ENCODE measurements around the gene LRRN4.
A peak's percentile ranks its signal among the peaks of the same experiment; 100 is the strongest.
"Not testable (repeated sequence)": the region's sequence is repeated elsewhere in the genome, so short reads cannot be mapped to it uniquely, and the experiment has no call there.

Gene LRRN4

DNA sequence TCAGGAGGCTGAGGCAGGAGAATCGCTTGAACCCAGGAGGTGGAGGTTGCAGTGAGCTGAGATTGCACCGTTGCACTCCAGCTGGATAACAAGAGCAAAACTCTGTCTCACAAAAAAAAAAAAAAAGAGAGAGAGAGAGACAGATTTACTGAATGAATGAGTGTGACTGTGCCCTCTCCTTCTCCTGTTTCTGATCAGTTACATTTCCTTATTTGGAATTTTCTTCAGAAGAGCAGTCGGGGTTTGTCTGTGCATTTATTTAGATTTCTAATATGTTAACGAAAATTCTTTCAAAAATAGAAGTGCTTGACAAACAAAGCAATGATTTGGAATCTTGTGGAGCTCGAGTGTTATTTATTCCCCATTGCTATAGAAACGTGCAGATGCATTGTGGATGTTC is 6.4 kb upstream of the LRRN4 start:
- DNase-seq (ENCODE audit: low spot score) (no peak), FAIRE-seq (no peak)

DNA sequence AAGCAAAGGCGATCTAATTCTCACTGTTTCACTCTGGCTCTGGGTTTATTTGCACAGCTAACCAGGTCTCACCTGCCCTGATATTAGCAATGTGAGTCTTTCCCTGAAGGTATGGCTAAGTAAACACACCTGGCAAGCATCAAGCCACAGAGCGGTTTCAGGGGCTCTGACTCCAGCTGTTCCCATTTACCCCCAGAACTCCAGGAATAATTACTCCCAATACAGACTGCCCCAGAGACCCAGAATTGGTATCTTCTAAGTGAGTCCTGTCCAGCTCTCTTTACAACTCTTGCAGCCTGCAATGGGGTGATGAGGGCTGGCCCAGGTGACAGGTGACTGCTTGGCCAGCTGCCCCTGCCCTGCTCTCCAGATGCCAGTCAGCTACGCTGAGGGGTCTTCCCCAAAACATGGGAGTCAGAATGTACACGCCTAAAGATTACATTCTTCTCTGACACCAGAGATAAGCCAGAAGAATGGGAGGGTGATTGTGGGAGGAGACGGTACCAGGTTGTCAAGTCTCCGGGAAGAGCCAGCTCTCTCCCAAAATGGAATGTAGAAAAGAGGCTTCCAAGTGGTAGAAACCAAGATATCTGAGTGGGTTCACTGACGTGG is 4.9 kb upstream of the LRRN4 start:
- FAIRE-seq (no peak), DNase-seq (ENCODE audit: low spot score) (no peak)

DNA sequence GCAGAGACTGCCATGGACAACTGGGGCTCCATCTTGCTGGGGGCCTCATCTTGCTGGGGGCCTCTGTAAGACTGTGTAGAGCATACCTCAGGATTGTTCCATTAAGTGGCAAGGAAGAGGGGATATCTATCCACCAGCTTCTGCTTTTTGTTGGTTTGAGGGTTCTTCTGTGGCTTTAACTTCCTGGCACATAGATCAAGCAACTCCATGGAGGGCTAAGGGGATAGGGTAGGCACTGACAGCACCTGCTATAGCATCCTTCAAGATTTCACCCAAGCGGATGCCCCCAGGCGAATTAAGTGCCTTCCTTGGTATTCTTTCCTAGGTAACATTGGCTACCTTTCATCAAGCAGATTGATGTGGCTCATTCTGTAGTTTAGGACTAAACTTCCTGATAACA is 3.8 kb upstream of the LRRN4 start:
- FAIRE-seq = no peak
- no peak for DNase-seq (ENCODE audit: low spot score)

DNA sequence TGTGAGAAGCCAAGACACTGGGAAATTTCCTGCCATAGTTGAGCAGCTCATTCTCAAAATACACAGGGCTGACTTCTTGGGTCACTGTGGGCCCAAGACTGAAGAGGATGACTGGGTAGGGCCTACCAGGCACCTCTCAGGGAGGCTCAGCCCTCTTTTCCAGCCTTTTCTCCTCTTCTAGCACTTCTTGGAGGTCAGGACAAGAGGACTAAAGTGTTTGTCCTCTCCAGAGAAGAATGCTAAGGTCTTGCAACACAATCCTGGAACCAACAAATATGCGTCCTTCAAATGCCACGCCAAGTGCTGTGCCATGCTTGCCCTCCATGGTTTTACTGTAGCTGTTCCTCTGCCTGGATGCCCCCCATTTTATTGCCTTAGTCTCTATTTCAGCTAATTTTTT is 3.3 kb upstream of the LRRN4 start:
- DNase-seq (ENCODE audit: low spot score) (no peak), FAIRE-seq (no peak)

DNA sequence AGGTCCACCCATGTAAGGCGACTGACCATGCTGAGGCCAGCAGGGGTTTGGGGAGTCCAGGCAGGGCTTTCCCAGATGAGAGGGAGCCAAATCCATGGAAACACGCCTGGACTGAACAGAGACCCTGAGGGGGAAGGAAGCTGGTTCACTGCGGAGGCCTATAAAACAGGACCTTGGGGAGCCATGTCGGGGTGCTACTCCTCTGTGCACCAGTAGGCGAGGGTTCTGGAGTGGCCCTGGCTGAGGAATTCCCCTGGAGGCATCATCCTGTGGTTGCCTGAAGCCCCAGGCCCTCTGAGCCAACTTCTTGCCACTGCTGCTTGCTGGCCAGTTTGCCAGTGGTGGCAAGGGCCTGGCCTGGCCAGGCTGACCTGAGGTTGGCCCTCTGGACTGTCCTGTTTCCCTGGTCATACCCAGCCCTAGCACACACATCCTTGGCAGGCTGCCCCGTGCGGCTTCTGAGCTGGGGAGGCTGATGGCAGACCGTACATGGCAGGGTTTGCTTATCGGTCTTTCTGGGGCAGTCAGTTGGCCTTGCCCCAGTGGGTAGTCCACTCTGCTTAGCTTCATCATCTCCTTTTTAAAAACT is 2.2 kb upstream of the LRRN4 start:
- FAIRE-seq = no peak
- no peak for DNase-seq (ENCODE audit: low spot score)

DNA sequence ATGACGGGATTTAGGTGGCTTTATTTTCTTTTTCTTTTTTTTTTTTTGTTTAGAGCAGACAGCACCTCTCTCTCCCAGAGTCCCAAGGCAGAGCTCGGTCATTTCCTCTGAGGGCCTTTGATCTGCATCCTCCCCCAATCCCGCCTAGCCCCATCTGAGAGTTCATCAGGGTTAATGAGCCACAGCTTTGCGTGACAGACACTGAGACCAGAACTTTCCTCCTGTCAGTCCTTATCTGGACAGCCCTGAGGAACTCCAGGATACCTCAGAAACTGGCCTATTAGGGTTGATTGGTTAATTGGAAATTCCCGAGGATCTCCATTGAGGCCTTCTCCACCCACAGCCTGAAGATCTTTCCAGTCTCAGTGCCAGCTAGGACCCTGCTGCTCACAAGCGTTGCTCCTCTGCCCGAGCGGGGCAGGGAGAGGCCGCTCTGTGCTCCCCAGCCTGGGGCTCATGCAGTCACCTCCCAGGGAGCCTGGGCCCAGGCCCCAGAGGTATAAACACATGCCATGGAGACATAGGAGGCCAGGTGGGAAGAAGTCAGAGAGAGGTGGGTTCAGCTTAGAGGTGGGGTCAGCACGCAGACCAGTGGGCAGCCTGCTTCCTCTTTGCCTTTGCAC is 1.4 kb upstream of the LRRN4 start:
- DNase-seq (ENCODE audit: low spot score) (no peak), FAIRE-seq (no peak)

DNA sequence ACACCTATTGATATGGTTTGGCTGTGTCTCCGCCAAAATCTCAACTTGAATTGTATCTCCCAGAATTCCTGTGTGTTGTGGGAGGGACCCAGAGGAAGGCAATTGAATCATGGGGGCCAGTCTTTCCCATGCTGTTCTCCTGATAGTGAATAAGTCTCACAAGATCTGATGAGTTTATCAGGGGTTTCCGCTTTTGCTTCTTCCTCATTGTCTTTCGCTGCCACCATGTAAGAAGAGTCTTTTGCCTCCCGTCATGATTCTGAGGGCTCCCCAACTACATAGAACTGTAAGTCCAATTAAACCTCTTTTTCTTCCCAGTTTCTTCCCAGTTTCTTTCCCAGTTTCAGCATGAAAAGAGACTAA is 810 bp upstream of the LRRN4 start:
- FAIRE-seq; DNase-seq (ENCODE audit: low spot score): not testable (repeated sequence)

DNA sequence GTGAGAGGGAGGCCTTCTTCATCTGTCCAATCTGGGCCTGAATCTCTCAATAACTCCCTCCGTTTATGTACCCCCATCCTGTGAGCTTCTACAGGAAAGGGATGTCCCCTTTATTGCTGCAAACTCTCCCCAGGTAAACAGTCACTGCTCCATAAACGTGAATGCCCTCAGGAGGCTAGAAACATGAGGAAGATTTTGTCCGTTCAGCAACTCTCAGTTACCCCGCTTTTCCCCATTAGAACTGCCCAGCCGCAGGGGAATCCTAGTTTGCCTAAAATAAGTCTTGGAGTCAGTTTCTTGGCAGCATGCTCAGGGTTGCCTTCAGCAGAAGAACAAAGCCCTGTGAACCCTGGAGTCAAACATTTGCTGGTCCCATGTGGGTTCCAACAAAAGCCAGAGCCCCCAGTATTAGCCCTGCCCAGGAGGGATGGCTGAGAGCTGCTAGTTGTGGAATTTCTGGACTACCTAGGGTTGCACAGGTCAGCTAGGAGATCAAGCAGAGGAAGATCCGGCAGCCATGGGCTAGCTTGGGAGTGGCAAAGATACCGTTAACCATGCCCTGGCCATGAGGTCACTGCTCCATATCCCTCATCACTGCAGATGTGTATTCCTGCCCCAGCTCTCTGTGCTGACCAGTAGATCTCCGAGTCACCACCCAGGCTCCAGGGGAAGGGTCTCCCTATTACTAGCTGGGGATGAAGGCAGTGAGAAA is 640 bp downstream of the LRRN4 start:
- FAIRE-seq = no peak
- DNase-seq (ENCODE audit: low spot score) = no peak

DNA sequence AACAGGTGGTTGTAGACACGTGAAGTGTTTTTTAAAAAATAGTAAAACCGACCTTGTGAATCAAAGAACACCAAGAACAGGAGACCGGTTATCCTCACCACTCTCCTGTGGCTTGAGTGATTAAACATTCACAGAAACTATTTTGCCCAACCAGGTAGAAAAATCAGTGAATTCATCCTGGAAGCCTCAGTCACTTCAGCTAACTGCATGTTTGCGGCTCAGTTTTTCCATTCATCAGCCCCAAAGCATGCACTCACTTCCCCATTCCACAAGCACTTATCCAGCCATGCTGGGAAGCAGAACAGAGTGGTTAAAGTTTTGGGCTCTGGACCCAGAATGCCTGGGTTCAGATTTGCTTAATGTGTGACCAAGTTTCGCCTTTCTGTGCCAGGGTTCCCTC is 2.4 kb downstream of the LRRN4 start:
- DNase-seq (ENCODE audit: low spot score) (no peak), FAIRE-seq (no peak)

DNA sequence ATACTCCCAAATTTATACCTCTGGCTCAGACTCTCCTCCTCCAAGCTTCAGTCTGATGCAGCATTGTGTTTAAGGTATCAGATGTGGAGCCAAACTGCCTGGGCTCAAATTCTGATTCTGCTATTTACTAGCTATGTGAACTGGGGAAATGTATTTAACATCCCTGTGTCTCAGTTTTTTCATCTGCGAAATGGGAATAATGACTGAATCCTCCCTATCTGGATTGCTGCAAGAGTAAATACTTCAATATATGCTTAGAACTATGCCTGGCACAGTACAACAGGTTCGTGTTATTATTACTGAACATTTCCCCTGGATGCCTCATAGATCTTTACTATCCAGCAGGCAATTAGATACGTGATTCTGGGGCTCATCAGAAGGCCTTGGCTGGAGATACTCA is 5.5 kb downstream of the LRRN4 start:
- no peak for DNase-seq (ENCODE audit: low spot score)
- no peak for FAIRE-seq

DNA sequence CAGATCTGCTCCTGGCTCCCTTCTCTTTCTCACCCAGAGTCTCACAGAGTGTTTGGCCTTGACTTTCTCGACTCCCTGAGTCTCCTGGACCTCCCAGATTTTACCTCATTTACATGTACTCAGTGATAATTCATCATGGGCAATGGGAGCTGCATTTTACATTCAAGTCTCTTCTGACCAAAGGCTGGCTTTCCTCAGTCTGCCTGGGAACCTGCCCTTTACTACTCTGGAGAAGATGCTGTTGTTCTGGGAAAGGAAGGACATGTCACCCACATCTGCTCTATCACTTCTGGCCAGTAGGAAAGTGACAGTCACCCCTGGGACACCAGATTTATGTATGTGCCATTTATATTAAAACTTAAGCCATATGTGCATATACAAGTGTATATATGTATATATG is 7.4 kb downstream of the LRRN4 start:
- FAIRE-seq = peak; percentile 17
- DNase-seq (ENCODE audit: low spot score) = no peak

DNA sequence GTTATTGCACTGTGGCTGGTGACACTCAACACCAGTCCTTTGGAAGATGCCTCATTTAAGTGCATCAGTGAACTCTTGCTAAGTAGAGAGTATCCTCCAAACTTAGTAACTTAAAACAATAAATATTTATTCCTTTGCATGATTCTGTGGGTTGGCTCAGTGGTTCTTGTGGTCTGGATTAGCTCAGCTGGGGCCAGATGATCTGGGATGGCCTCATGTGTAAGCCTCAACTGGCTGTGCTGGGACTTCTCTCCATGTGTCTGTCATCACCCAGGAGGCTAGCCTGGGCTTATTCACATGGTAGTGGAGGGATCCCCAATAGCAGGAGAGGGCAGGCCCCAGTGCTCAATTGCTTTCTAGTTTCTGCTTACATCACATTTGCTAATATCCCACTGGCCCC is 8.3 kb downstream of the LRRN4 start:
- DNase-seq (ENCODE audit: low spot score) = no peak
- no peak for FAIRE-seq

DNA sequence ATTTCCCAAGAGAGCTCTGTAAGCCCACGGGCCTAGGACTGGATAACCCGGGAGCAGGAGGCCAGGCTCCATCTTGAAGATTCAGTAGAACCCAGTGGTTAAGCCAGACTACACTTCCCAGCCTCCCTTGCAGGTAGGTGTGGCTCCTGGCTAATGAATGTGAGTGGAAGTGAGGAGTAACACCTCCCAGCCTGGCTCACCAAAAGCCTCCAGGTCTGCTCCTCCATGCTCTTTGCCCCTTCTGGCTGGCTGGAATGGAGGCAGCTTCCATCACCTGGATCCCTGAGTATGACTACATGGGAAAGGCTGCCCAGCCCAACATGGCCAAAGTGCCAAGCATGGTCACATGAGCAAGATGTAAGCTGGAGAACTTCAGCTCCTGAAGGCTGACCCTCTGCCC is 9.7 kb downstream of the LRRN4 start:
- no peak for FAIRE-seq
- no peak for DNase-seq (ENCODE audit: low spot score)

DNA sequence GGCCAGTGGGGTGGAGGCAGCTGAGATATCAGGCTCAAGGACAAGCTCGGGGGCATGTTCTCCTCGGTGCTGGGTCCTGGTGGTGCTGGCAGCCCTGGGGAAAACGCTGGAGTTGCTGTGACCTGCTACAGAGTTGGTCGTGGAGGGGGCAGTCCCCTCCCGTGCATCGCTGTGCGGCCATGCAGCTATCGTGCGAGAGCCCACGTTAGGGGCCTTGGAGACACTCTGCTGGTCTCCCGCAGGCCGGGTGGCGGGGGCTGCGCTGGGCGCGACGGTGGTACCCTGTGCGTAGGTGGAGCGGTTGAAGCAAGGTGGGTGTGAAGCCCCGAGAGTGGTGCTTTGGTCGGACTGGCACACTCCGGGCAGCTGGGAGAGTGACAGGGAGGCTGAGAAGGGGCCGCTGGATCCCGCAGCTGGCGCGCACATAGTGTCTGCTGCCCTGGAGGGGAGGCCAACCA is 12.0 kb downstream of the LRRN4 start:
- FAIRE-seq = no peak
- DNase-seq (ENCODE audit: low spot score) = no peak

DNA sequence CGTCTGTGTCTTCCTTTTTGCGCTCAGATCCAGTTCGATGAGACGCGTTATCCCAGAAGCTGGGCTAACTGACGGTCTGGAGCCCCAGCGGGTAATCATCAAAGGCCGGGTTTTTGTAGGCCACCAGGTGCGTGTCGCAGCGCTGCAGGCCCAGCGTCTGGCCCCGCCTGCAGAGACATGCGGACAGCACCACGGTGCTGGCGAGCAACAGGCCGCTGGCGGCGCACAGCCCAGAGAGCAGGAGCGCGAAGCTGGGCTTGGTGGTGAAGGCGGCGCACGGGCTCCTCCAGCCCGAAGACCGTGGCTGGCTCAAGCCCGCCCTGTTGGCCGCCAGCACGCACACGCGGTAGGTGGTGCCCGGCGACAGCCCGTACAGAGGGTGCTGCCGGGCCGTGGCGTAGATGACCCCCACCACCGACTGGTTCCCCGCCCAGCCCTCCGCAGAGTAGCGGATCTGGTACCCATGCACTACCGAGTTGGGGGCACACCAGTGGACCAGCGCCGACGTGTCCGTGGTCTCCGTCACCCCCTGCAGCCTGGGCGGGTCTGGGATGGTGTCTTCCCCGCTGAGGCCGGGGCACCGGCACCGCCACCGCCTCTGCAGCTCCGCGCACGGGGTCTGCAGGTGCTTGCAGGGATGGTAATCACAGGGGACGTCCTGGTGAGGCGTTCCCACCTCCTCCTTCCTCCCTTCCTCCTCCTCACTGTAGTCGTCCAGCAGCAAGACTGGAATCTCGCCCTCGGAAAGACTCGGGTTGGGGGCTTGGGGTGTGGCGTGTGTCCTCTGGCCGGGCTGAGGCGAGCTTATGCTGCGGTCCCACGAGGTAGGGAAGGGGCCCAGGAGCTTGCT is 12.7 kb downstream of the LRRN4 start:
- DNase-seq (ENCODE audit: low spot score) (no peak), FAIRE-seq (no peak)

DNA sequence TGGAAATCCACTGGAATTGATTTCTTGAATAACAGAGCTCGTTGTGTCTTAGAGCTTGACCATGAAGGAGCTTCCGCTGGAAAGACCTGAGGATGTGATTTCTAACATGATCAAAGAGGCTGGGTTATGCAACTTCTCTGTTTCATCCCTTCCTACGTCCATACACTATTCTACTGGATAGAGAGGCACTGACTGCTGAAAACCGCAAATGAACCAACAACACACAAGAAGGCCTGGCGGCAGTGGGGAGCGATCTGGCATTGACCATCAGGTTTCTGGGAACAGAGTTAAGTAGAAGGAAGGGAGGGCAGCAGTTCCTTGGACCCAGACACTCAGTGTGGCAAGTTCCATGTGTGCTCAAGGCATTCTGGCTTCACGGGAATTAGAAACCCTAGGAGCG is 13.3 kb downstream of the LRRN4 start:
- no peak for FAIRE-seq
- DNase-seq (ENCODE audit: low spot score) = no peak

DNA sequence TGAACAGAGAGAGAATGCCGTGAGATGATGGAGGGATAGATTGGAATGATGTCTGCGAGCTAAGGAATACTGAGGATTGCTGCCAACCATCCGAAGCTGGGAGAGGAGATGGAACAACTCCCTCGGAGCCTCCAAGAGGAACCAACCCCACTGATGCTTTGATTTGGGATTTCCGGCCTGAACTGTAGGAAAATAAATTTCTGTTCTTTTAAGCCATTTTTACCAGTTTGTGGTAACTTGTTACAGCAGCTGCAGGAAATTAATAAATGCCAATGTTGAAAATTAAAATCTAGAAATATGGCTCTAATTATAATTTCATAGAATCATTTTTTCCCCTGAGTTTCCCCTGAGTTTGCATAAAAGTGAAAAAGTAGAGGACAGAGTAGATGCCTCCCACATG is 14.1 kb downstream of the LRRN4 start:
- no peak for FAIRE-seq

DNA sequence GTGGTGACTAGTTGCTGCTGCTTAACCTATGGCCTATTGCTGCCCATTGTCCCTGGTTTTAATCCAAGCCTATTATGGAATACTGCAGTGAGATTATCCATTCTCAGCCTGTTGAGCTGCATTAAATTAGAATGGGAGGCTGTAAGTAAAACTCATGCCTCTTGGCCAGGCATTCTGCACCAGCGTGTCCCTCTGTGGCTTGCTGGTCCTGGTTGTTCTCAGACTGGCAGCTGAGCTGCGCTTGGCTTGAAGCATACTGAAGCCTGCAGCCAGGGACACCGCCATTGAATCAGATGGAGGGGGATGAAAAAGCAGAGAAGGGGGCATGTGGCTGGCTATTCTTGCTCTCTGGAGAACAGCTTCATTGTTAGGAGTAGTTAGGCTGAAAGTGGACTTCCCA is 15.6 kb downstream of the LRRN4 start:
- FAIRE-seq (no peak), DNase-seq (ENCODE audit: low spot score) (no peak)

More for the DNA sequence above, 14.1 kb downstream of the LRRN4 start:
- no peak for DNase-seq (ENCODE audit: low spot score)

DNA sequence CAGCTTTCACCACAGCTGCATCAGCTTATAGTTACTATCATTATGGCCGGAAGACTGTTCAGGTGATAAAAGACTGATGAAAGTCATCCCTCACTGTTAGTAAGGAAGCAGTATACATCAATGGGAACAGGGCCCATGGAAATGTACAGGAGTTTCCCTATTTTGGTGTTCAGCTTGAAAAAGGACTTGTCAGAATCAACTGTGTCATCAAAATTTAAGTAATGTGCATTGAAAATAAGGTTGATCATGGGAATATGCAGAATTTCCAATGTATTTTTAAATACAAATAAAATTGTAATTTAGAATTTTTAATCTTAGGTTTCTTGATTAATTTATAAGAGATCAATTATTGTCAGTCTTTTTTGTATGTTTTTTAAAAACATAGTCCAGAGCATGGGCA is 16.8 kb downstream of the LRRN4 start:
- no peak for FAIRE-seq
- DNase-seq (ENCODE audit: low spot score) = no peak

DNA sequence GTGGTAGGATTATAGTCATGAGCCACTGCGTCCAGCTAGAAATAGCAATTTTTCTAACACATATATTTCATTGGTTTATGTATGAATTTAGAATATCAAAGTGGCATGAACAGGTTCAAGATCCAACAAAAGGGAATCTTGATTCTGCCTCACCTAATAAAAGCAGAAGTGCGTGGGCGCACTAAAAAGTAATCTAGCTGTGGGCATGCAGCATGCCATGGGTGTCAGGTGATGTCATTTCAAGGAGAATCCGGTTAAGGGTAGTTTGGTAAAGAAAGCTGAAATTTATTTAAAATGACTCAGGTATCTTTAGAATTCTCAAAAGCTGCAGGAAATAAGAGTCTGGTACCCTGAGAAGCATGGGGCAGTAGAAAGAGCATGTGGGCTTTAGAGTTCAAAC is 17.6 kb downstream of the LRRN4 start:
- DNase-seq (ENCODE audit: low spot score) (no peak), FAIRE-seq (no peak)

DNA sequence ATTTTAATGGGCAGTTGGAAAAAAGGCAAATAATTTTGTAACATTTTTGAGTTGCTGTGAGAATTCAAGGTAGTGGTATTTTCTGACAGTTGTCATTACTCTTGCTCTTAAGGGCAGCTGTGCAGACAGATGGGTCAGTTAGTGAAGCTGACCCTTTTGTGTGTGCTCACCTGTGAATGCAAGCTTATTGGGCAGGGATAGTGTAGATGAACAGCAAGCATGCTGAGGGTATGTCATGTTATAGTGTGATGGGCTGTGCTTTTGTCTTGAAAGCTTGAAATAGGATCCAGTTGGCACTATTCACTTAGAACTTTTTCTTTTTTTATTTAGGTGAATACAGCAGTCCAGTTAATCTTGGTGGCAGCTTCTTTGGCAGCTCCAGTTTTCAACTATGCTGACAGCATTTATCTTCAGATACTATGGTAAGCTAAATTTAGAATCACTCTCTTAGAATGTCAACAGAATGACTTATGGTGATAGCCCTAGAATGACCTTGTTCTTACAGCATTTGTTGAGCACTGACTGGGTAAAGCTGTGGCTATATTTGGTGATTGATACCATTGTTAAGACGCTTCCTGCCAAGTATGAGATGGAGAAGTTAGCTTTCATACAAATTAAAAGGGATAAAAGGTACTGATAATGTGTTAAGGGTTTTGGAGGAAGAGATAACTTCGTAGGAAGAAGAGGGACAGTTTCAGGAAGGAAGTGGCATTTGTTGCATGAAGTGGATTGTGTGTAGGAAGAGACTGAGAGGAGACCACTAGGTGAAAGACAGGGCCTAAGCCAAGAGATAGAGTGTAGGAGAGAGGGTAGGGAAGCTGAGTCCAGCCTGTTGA is 19.5 kb downstream of the LRRN4 start:
- DNase-seq (ENCODE audit: low spot score) = no peak
- no peak for FAIRE-seq
